T follicular helper cell (primary cell): ENCODE data around the gene APOBEC3A.
"Not testable (repeated sequence)": the region's sequence is repeated elsewhere in the genome, so short reads cannot be mapped to it uniquely, and the experiment has no call there.

ENCODE experiments used
- DNase-seq: peaks from one replicate; pipeline ENCODE4 v3.0.0-alpha.2; 2020; ENCODE audit warnings: low read depth

Gene APOBEC3A

DNA sequence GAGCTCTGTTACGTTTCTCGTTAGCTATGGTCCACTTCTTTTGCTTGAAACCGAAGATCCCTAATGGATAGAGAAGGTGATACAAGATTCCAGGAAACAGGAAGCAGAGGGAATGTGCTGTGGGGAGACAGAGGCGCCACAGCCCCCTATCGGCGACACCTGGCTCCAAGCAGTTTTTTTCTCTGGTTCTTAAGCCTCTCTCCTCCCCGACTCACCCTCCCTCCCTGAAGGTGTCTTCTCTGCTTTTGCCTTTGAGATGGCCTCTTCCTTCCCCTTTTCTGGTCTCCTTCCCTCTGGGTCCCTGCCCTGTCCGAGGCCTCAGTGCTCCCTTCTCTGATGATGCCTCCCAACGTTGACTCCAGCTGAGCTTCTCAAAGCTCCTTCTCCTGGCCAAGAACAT, 14.2 kb upstream of the APOBEC3A start:
- DNase-seq = no peak

- no peak for DNase-seq
Measured at GRCh38 chr22:38943882-38944281, 13.5 kb upstream of the APOBEC3A start.

GRCh38 chr22:38944653-38945052, 12.8 kb upstream of the APOBEC3A start:
- no peak for DNase-seq

- DNase-seq = not testable (repeated sequence)
Measured at GRCh38 chr22:38945706-38946338, 11.6 kb upstream of the APOBEC3A start.

DNA sequence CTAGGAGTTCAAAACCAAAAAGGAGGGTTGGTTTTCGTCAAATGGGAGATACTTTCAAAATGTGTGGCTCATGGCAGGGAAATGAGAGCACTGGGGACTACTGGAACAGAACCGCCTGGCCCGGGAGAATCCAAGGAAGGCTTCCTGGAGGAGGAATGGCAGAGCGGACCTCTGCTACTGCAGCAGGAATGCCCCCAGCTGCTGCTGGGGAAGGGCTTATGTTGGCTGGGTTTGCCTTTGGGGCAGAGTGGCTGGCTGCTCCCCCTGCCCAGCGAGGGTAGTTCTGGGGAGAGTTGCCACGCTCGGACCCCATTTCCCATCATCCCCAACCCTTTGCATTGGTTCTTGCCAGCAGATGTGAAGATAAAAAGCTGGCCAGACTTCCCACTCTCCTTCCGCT, 10.6 kb upstream of the APOBEC3A start:
- DNase-seq = no peak

DNA sequence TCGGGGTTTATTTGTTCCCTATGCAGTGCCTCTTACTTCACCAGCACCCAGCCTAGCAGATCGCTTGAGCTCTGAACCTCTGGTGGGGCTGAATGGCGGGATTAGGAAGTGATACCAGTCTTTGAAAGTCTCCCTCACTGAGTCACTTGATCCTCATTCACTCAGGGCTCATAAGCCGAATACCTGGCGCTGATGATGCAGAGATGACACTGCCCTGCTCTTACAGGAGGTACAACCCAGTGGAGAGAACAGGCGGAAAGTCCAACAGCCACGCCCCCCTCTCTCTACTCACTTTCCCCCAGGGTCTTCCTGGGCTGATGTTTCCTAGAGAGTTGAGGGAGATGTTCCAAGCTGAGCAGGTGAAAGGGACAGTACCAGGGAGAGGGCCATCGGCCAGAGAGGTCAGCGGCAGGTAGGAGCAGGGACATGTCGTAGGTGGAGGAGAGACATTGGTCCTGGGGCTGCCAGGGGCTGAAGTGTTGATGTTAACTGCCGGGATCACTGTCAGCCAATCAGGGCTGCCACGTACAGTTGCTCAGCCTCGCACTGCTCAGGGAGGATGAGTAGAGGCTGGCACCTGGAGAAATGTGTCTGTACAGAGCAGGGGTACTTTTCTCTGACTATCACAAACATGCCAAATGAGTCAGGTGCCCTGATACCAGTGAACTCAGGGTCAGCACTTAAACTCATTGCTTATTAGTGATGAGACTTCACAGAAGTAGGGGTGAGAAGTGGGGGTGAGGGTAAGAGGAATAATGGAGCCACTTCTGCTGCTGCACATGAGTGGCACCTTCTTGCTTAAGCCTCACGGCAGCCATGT, 9.9 kb upstream of the APOBEC3A start:
- DNase-seq = no peak

DNA sequence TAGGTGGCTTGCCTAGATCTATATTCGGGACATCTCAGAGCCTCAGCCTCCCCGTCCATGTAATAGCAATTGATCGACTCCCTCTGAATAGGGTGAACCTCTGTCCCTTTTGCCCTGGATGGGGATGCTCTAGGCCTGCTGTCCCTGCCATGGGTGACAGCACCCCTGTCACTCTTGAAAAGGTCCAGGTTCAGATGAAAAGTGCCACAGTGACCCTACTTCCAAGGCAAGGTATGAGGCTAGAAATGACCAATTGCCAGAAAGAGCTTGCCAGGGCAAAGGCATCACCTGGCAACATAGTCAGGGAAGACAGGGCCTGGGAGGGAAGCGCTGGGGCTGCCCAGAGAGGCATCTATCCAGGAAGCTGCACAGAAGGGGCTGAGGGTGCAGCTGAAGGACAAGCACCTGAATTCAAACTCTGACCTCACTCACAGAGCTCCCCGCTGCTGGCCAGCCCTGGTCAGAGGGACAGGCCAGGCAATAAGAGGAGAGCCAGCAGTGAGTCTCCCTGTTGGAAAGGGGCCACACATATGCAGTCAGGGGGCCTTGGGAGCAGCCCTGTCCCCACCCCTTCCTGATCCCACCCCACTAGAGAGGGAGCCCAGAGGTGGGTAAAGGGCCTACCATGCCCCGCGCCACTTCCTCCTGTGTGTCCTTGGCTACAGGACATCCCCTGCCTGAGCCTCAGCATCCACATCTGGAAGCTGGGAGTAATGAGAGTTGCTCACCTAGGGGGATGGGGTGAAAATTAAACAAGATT, 9.0 kb upstream of the APOBEC3A start:
- DNase-seq = no peak

DNA sequence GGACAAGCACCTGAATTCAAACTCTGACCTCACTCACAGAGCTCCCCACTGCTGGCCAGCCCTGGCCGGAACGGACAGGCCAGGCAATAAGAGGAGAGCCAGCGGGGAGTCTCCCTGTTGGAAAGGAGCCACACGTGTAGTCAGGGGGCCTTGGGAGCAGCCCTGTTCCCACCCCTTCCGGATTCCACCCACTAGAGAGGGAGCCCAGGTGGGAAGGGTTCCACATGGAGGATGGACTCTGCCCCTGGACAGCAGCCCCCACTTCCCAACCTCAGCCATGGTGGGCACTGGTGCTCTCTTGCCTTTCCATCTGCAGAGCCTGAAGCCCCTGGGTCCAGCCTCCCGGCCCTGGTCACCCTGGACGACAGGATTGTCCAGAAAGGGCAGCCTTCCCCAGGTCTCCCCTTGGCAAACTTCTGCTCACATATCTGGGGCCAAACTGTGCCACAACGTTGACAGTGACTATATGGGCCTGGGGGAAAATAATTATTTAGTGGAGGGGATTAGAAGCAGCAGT, 7.5 kb upstream of the APOBEC3A start:
- no peak for DNase-seq

DNA sequence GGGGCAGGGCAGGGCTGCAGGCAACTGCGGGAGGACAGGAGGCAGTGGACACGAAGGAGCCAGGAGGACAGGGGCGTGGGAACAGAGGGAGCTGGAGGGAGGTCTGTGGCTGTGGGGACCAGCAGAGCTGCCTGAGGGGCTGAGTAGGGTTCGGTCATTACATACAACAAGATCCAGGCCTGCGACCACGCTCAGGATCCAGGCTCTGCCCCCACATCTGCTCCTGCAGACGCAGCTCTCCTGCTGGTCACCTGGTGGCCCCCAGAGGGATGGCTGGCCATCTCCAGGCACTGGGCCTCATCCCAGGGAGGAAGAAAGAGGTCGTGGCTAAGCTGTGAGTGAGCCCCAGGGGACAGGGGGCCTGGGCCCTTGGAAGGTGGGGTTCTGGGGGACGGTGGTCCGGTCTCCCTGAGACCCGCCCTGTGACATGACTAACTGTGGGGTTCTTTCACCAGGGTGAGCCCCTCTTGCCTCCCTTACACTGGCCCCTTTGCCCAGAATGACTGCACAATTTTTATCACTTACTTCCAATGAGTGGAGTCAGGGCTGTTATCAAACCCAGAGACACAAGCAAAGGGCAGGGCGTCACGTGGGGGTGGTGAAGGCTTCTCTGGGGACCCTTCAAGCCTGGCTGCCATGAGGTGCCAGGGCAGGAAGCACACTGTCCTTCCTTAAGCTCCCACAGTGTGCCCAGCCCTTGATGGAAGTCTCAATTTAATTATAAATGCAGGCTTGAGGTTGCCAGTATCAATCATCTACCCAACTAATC, 6.7 kb upstream of the APOBEC3A start:
- no peak for DNase-seq

DNA sequence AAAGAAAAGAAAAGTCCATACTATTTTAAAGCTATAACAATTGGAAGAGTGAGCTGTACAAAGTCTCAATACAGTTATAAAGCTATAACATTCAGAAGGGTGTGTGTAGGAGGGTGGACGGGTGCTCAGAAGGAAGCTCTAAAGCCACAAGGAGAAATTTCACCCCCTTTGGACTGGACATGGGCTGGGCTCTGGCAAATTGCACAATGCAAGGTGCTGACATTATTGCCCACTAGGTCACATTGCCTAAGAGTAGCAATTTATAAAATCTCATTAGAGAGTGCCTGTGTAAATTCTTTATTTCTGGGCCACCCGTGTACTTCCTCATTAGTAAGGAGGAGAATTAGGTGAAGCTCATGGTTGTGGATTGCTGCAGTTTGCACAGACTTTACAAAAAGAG, 5.7 kb upstream of the APOBEC3A start:
- no peak for DNase-seq

GRCh38 chr22:38952281-38952993, 5.0 kb upstream of the APOBEC3A start:
- no peak for DNase-seq

- no peak for DNase-seq
Measured at GRCh38 chr22:38953091-38953490, 4.3 kb upstream of the APOBEC3A start.

- DNase-seq = no peak
Measured at GRCh38 chr22:38953577-38954413, 3.6 kb upstream of the APOBEC3A start.

DNA sequence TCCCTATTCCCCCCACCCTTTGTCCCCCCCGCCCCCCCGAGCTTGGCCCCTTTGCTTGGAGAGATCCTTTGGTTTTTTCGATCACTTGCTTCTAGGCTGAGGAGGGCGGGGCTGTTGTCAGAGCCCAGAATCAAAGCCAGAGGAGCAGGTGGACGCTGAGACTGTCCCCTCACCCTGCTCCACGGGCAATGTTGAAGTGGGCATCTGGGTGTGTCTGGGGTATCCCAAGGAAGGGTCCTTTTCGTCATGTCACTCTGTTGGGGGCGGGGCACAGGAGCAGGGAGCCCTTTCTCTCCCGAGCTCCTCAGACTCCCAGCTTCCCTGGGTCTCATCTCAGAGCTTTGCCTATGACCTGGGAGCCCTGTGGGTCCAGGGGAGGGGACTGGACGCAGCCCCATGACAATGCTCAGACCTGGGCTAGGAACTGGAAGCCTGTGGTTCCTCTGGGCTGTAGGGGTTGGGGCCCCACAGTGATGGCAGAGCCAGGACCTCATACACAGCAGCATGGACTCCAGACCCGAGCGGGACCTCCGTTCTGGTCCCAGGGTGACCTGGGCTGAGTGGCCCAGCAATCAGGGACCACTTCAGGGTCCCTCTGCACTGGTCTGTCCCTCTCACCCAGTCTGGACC, 2.9 kb upstream of the APOBEC3A start:
- DNase-seq = no peak

- no peak for DNase-seq
Measured at GRCh38 chr22:38955250-38955905, 2.0 kb upstream of the APOBEC3A start.

- DNase-seq = no peak
Measured at GRCh38 chr22:38955926-38956325, 1.5 kb upstream of the APOBEC3A start.

- DNase-seq = no peak
Measured at GRCh38 chr22:38956551-38956950, 858 bp upstream of the APOBEC3A start.

DNA sequence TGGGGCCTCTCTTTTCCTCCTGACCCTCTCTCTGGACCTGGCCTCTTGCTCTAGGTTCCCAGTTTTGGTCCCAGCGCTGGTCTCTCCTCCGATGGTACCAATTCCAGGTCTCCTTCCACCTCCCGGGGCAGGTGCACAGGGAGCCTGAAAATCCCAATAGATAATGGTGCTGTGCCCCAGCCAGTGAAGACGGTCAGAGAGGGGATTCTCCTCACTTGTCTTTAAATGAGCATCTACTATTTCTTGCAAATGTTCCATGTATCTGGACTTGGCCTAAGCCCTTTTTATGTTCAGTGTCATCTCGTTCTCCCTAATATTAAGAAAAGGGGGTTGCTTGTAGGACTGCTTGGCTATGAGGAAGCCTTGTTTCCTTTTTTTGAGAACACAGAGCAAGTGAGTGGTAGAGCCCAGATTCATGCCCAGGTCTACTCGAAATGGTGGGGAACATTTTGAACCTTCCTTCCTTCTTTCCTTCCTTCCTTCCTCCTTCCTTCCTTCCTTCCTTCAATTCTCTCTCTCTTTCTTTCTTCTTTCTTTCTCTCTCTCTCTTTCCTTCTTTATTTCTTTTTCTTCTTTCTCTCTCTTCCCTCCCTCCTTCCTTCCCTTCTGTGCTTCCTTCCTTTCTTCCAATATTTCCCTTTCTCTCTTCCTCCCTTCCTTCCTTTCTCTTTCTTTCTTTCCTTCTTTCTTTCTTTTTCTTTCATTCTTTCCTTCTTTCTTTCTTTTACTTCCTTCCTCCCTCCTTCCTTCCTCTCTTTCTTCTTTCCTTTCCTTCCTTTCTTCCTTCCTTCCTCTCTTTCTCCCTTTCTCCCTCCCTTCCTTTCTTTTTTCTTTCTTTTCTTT, 620 bp downstream of the APOBEC3A start:
- no peak for DNase-seq

- DNase-seq = not testable (repeated sequence)
Measured at GRCh38 chr22:38958651-38958943, 1.2 kb downstream of the APOBEC3A start.
